Common myeloid progenitor, CD34-positive (primary cell): ENCODE data around the gene CBX8.

Experiments used
- CTCF ChIA-PET: fragments of 350-600 bp; sonication (Branson Sonifier 250); formaldehyde crosslinking; loops from one replicate; lab custom pipeline; 2021; ENCODE audit warnings: antibody characterized with exemption; lab: Charles Lee
- POLR2A ChIA-PET: fragments of 350-600 bp; sonication (Branson Sonifier 250); formaldehyde crosslinking; loops from one replicate; lab custom pipeline; 2021; ENCODE audit warnings: antibody characterized with exemption; lab: Charles Lee
- DNase-seq, 3 donors: peaks; one replicate each; pipeline versions ENCODE4 v3.0.0 to v3.0.0-alpha.2; 2013
- H3K27ac ChIP-seq, 2 experiments: 1 replicate in 1 of 2; 2 replicates in 1 of 2; pipeline ENCODE4 v1.7.0; 2013; ENCODE audit warnings: inconsistent platforms in 2 of 2, low read length in 2 of 2, mild to moderate bottlenecking in 2 of 2, low read depth in 1 of 2, moderate library complexity in 1 of 2; ENCODE audit not compliant: severe bottlenecking in 2 of 2, insufficient read depth in 1 of 2, poor library complexity in 1 of 2
- H3K27me3 ChIP-seq, 5 experiments: replicated peaks in 2 of 5; 1 replicate in 3 of 5; 2 replicates in 2 of 5; pipeline versions ENCODE4 v1.6.1 to v1.7.0; 2013; ENCODE audit warnings: low read length in 4 of 5, mild to moderate bottlenecking in 2 of 5, moderate library complexity in 2 of 5, inconsistent platforms in 1 of 5; ENCODE audit not compliant: insufficient read depth in 5 of 5, control insufficient read depth in 4 of 5
- H3K36me3 ChIP-seq, 4 experiments: 1 replicate in 2 of 4; 2 replicates in 2 of 4; pipeline versions ENCODE4 v1.6.1 to v1.7.0; 2013; ENCODE audit warnings: low read length in 3 of 4, control low read depth in 1 of 4, mild to moderate bottlenecking in 1 of 4; ENCODE audit not compliant: control insufficient read depth in 4 of 4, insufficient read depth in 4 of 4
- H3K4me1 ChIP-seq, 4 experiments: 1 replicate in 3 of 4; 2 replicates in 1 of 4; pipeline versions ENCODE4 v1.6.1 to v1.7.1; 2013; ENCODE audit warnings: low read length in 3 of 4, mild to moderate bottlenecking in 3 of 4, control low read depth in 1 of 4, inconsistent platforms in 1 of 4, moderate library complexity in 1 of 4; ENCODE audit not compliant: control insufficient read depth in 4 of 4, insufficient read depth in 4 of 4; ENCODE audit errors: control extremely low read depth in 1 of 4
- H3K4me3 ChIP-seq, 7 experiments: 1 replicate in 4 of 7; 2 replicates in 3 of 7; pipeline versions ENCODE4 v1.5.1 to v1.7.0; 2013; ENCODE audit warnings: mild to moderate bottlenecking in 7 of 7, low read length in 6 of 7, moderate library complexity in 6 of 7, inconsistent platforms in 2 of 7, low read depth in 2 of 7, control low read depth in 1 of 7; ENCODE audit not compliant: insufficient read depth in 4 of 7, control insufficient read depth in 1 of 7; ENCODE audit errors: extremely low read depth in 1 of 7
- H3K9me3 ChIP-seq, 5 experiments: 1 replicate in 4 of 5; 2 replicates in 1 of 5; pipeline versions ENCODE4 v1.6.1 to v1.7.1; 2013; ENCODE audit warnings: low read length in 4 of 5, mild to moderate bottlenecking in 2 of 5, inconsistent platforms in 1 of 5, low read depth in 1 of 5, moderate library complexity in 1 of 5; ENCODE audit not compliant: control insufficient read depth in 4 of 5, insufficient read depth in 2 of 5; ENCODE audit errors: control extremely low read depth in 1 of 5
- WGBS: methylation state at CpG from one replicate; pipeline ENCODE4 v1.1.5; 2013; ENCODE audit not compliant: insufficient coverage; 5-methylcytosine and 5-hydroxymethylcytosine counted together

Gene CBX8

GRCh38 chr17:79742589-79742918 is 54.3 kb downstream of the CBX8 start:
- 92% methylated on average over 1 of the region's 1 CpG for WGBS
- Histone ChIP-seq H3K27ac (no peak overlapping the region), H3K27me3 (peaks cover 0 to 41% (median 25%) of the 10 kb centered on the region in 5 experiments), H3K9me3 (no peaks in the 10 kb centered on the region), H3K4me1 (peaks cover 0 to 26% (median 19%) of the 10 kb centered on the region in 4 experiments), H3K36me3 (no peaks in the 10 kb centered on the region), H3K4me3 (no peak overlapping the region)
- no peak for DNase-seq
- CTCF ChIA-PET: interaction anchor here (0.7 to 2.9 kb wide), 10 partner anchors 36 to 228 kb away, joined by 3 to 10 read pairs (median 3); no protein-coding TSS in a partner anchor
- POLR2A ChIA-PET: no interaction called here
